IMR-90 (cell line): ENCODE measurements around the gene TIAM1. TPM values are rescaled to one million over a fixed set of nuclear protein-coding genes. Genes with fewer than 3 reads are reported as not detected.

Experiments used
- ATAC-seq: fragments of 200-7000 bp; cut with Tn5 transposase; 2 replicates; pipeline ENCODE4 v1.9.1; 2020; ENCODE audit warnings: low read depth, mild to moderate bottlenecking, moderate library complexity
- BruUV-seq: library from RNA; stranded (reverse); fragments of 400-500 nt; replicated peaks from 2 replicates; lab custom pipeline; 2021; lab: Mats Ljungman, UMichigan
- CTCF ChIA-PET: fragments of 300-600 bp; formaldehyde crosslinking; extraction: SDS; loops from one replicate; lab custom pipeline; 2021; ENCODE audit warnings: antibody characterized with exemption; lab: Yijun Ruan, JAX
- POLR2A ChIA-PET: fragments of 300-600 bp; sonication (Branson Sonifier 250); formaldehyde crosslinking; loops from one replicate; lab custom pipeline; 2022; ENCODE audit warnings: antibody characterized with exemption; ENCODE audit not compliant: unreplicated experiment; lab: Charles Lee
- DNase-seq: peaks from one replicate; pipeline ENCODE4 v3.0.0; 2013
- H2AFZ ChIP-seq: replicated peaks from 2 replicates; pipeline ENCODE3; 2013; ENCODE audit warnings: low read length, mild to moderate bottlenecking; ENCODE audit not compliant: poor library complexity
- H2AK5ac ChIP-seq: 2 replicates; pipeline ENCODE4 v1.6.1; 2013; ENCODE audit warnings: low read depth, low read length, inconsistent platforms
- H2AK9ac ChIP-seq: replicated peaks from 2 replicates; pipeline ENCODE3; 2013; ENCODE audit warnings: mild to moderate bottlenecking, low read depth, low read length, moderate library complexity; ENCODE audit not compliant: poor library complexity
- H2BK120ac ChIP-seq: 2 replicates; pipeline ENCODE4 v1.6.1; 2013; ENCODE audit warnings: low read depth, low read length, inconsistent platforms
- H2BK15ac ChIP-seq: 3 replicates; pipeline ENCODE4 v1.6.1; 2013; ENCODE audit warnings: low read depth, low read length, inconsistent platforms
- H2BK20ac ChIP-seq: 2 replicates; pipeline ENCODE4 v1.6.1; 2013; ENCODE audit warnings: low read depth, mild to moderate bottlenecking, inconsistent platforms, low read length, moderate library complexity
- H2BK5ac ChIP-seq: 2 replicates; pipeline ENCODE4 v1.6.1; 2013; ENCODE audit warnings: mild to moderate bottlenecking, low read depth, low read length, inconsistent platforms; ENCODE audit not compliant: poor library complexity, severe bottlenecking
- H3K14ac ChIP-seq: replicated peaks from 2 replicates; pipeline ENCODE4 v1.6.1; 2013; ENCODE audit warnings: low read depth, low read length, inconsistent platforms
- H3K18ac ChIP-seq: 2 replicates; pipeline ENCODE4 v1.6.1; 2013; ENCODE audit warnings: low read depth, low read length, control low read depth
- H3K23ac ChIP-seq: 2 replicates; pipeline ENCODE4 v1.6.1; 2013; ENCODE audit warnings: low read depth, low read length, inconsistent platforms
- H3K27ac ChIP-seq: 2 replicates; pipeline ENCODE4 v1.5.1; 2013; ENCODE audit warnings: mild to moderate bottlenecking, control low read depth, low read length; ENCODE audit not compliant: insufficient read depth
- H3K27me3 ChIP-seq: 2 replicates; pipeline ENCODE4 v1.6.1; 2013; ENCODE audit warnings: low read length; ENCODE audit not compliant: control insufficient read depth, insufficient read depth
- H3K36me3 ChIP-seq: 2 replicates; pipeline ENCODE4 v1.6.1; 2013; ENCODE audit warnings: low read length, mixed read lengths; ENCODE audit not compliant: control insufficient read depth, insufficient read depth
- H3K4ac ChIP-seq: 2 replicates; pipeline ENCODE4 v1.6.1; 2013; ENCODE audit warnings: low read depth, low read length, inconsistent platforms
- H3K4me1 ChIP-seq: 2 replicates; pipeline ENCODE4 v1.6.1; 2013; ENCODE audit warnings: low read length, mixed read lengths; ENCODE audit not compliant: control insufficient read depth, insufficient read depth
- H3K4me2 ChIP-seq: 2 replicates; pipeline ENCODE4 v1.6.1; 2013; ENCODE audit warnings: low read depth, mild to moderate bottlenecking, control low read depth, low read length, moderate library complexity
- H3K4me3 ChIP-seq: 2 replicates; pipeline ENCODE4 v1.5.1; 2013; ENCODE audit warnings: low read depth, mild to moderate bottlenecking, control low read depth, low read length, moderate library complexity; ENCODE audit not compliant: insufficient read depth
- H3K56ac ChIP-seq: 2 replicates; pipeline ENCODE4 v1.6.1; 2013; ENCODE audit warnings: low read length, inconsistent platforms; ENCODE audit not compliant: insufficient read depth; ENCODE audit errors: extremely low read depth
- H3K79me1 ChIP-seq, 2 experiments: 2 replicates each; pipeline ENCODE4 v1.6.1; 2013; ENCODE audit warnings: low read length in 2 of 2, inconsistent platforms in 1 of 2, low read depth in 1 of 2
- H3K9ac ChIP-seq: 2 replicates; pipeline ENCODE4 v1.6.1; 2013; ENCODE audit warnings: low read depth, low read length, control low read depth
- H3K9me1 ChIP-seq: 2 replicates; pipeline ENCODE4 v1.6.1; 2013; ENCODE audit warnings: low read length, inconsistent platforms; ENCODE audit not compliant: insufficient read depth
- H3K9me3 ChIP-seq: 2 replicates; pipeline ENCODE4 v1.6.1; 2013; ENCODE audit warnings: low read length; ENCODE audit not compliant: control insufficient read depth, insufficient read depth
- H4K20me1 ChIP-seq: 2 replicates; pipeline ENCODE4 v1.6.1; 2013; ENCODE audit warnings: low read length, inconsistent platforms; ENCODE audit not compliant: insufficient read depth
- H4K5ac ChIP-seq: 2 replicates; pipeline ENCODE4 v1.6.1; 2013; ENCODE audit warnings: mild to moderate bottlenecking, low read depth, low read length, control low read depth
- H4K8ac ChIP-seq, 2 experiments: 2 replicates each; pipeline ENCODE4 v1.6.1; 2013; ENCODE audit warnings: low read depth in 2 of 2, low read length in 2 of 2, control low read depth in 1 of 2, inconsistent platforms in 1 of 2
- H4K91ac ChIP-seq: 2 replicates; pipeline ENCODE4 v1.6.1; 2013; ENCODE audit warnings: low read depth, low read length, inconsistent platforms; ENCODE audit not compliant: insufficient read depth
- MXI1 ChIP-seq: IDR thresholded peaks from 2 replicates; pipeline ENCODE4 v1.6.1; 2012; ENCODE audit warnings: low read depth, mild to moderate bottlenecking, low read length, moderate library complexity, borderline replicate concordance
- WGBS, 2 experiments: methylation state at CpG; one replicate each; pipeline versions ENCODE4 v1.1.5 to v1.1.7; 2013; ENCODE audit warnings: missing lambda C conversion rate in 2 of 2; ENCODE audit not compliant: insufficient read length in 1 of 2; ENCODE audit errors: extremely low coverage in 2 of 2; 5-methylcytosine and 5-hydroxymethylcytosine counted together
- dilution Hi-C: fragments of 300-500 bp; cut with HindIII; formaldehyde crosslinking; loops from one replicate; pipeline ENCODE4 v1.14.3; 2018; ENCODE audit warnings: low sequenced_read_pairs; ENCODE audit not compliant: unreplicated experiment
- in situ Hi-C: fragments of 300-500 bp; cut with MboI; formaldehyde crosslinking; loops from 3 replicates; pipeline ENCODE4 v1.14.3; 2019; ENCODE audit warnings: low sequenced_read_pairs, inconsistent platforms, mixed read lengths
- intact Hi-C: fragments of 100-400 bp; cut with micrococcal nuclease; formaldehyde crosslinking; loops from 2 replicates; pipeline ENCODE4 v1.10.0; 2022
- polyA plus RNA-seq, 3 experiments: library from polyadenylated mRNA; depleted of rRNA; stranded (reverse); fragments of >200 nt; gene quantifications; 2 replicates each; pipeline ENCODE4 v1.2.3, GENCODE V29; 2012; ENCODE audit warnings: low replicate concordance in 1 of 3
- total RNA-seq: library from RNA; depleted of rRNA; stranded (reverse); fragments of >200 nt; gene quantifications from 2 replicates; pipeline ENCODE4 v1.2.3, GENCODE V29; 2012

The TIAM1 gene
- total and polyA plus RNA-seq, 2 of the 4 experiments (the other 2 are of a cell fraction), result 2.9 to 9.3 TPM

DNA sequence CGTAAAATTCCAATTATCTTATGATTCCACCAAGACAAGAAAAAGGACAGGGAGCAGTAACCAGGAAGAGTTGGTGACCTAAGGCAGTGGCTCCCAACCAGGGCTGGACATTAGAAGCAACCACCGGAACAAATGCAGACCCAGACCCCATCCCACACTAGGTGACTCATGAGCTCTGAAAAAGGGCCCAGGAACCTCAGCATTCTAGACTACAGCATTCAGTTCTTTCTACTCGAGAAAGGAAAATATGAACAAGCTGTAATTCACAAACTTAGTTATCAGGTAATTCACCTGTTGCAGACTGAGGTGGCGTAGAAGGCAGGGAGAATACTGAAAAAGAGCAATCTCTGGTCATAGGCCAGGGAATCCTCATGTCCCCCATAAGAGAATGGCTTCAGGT lies 167.3 kb downstream of the TIAM1 start:
- Histone ChIP-seq H3K9me1 (no peaks in the 10 kb centered on the region), H3K27me3 (no peaks in the 10 kb centered on the region), H3K4me3 (no peak overlapping the region), H3K23ac (no peak overlapping the region), H3K18ac (no peak overlapping the region), H2BK120ac (no peak overlapping the region), H2BK5ac (no peak overlapping the region), H4K5ac (no peak overlapping the region), H3K4ac (no peak overlapping the region), H2BK15ac (no peak overlapping the region), H4K20me1 (no peaks in the 10 kb centered on the region), H3K9ac (no peak overlapping the region), H2AK9ac (no peak overlapping the region), H3K36me3 (no peaks in the 10 kb centered on the region), H3K27ac (no peak overlapping the region), H3K79me1 (no peaks in the 10 kb centered on the region), H3K56ac (no peak overlapping the region), H4K8ac (no peak overlapping the region), H4K91ac (no peak overlapping the region), H2BK20ac (no peak overlapping the region), H3K14ac (no peak overlapping the region), H2AK5ac (no peak overlapping the region), H3K4me2 (no peak overlapping the region), H2AFZ (no peak overlapping the region), H3K9me3 (no peaks in the 10 kb centered on the region), H3K4me1 (no peaks in the 10 kb centered on the region)
- no peak for TF ChIP-seq MXI1
- ChIA-PET POLR2A (no interaction called here), CTCF (no interaction called here)
- dilution Hi-C loops (no loop called here), in situ Hi-C loops (no loop called here), intact Hi-C loops (no loop called here)
- DNase-seq (no peak), ATAC-seq (no peak)
- BruUV-seq, result no TSS peak
- no CpG with 5 or more reads among the region's 4 CpGs for WGBS, 2 experiments
